Transverse colon (tissue), 4 donors: ENCODE measurements around the gene CASP4. TPM values are rescaled to one million over a fixed set of nuclear protein-coding genes. Genes with fewer than 3 reads are reported as not detected.
"Not testable (repeated sequence)": the region's sequence is repeated elsewhere in the genome, so short reads cannot be mapped to it uniquely, and the experiment has no call there.

Experiments used
- DNase-seq: peaks from one replicate; pipeline ENCODE4 v3.0.0-alpha.2; 2019
- H3K27ac ChIP-seq, 4 donors: fragments of 200-600 bp; sonication (generic); 2 replicates each; pipeline ENCODE4 v1.5.1; 2016 to 2018; ENCODE audit warnings: inconsistent platforms in 4 of 4
- H3K27me3 ChIP-seq: fragments of 200-600 bp; sonication (generic); 2 replicates; pipeline ENCODE4 v1.5.1; 2017; ENCODE audit warnings: inconsistent platforms
- H3K36me3 ChIP-seq, 4 donors: fragments of 200-600 bp; sonication (generic); 2 replicates each; pipeline ENCODE4 v1.5.1; 2017 to 2019; ENCODE audit warnings: inconsistent platforms in 4 of 4
- H3K4me1 ChIP-seq, 4 donors: fragments of 200-600 bp; sonication (generic); 2 replicates each; pipeline ENCODE4 v1.5.1; 2017 to 2020; ENCODE audit warnings: inconsistent platforms in 4 of 4
- H3K4me3 ChIP-seq, 4 donors: fragments of 200-600 bp; sonication (generic); 1 replicate in 1 of 4; 2 replicates in 3 of 4; pipeline versions ENCODE4 v1.5.1 to v1.6.1; 2017 to 2019; ENCODE audit warnings: inconsistent platforms in 4 of 4
- H3K9me3 ChIP-seq, 2 donors: fragments of 200-600 bp; sonication (generic); 2 replicates each; pipeline ENCODE4 v1.5.1; 2017 to 2019; ENCODE audit warnings: inconsistent platforms in 2 of 2
- EP300 ChIP-seq: sonication (generic); formaldehyde crosslinking; IDR thresholded peaks from one replicate; pipeline ENCODE4 v1.6.1; 2017; ENCODE audit warnings: antibody characterized with exemption, low read depth
- POLR2A ChIP-seq: fragments of 450-650 bp; IDR thresholded peaks from one replicate; pipeline ENCODE4 v1.6.1; 2016; ENCODE audit warnings: antibody characterized with exemption, mild to moderate bottlenecking, moderate library complexity
- POLR2AphosphoS5 ChIP-seq, 3 donors: sonication (generic); formaldehyde crosslinking; IDR thresholded peaks; one replicate each; pipeline ENCODE4 v1.6.1; 2016; ENCODE audit warnings: antibody characterized with exemption in 3 of 3
- WGBS, 2 donors: methylation state at CpG; one replicate each; pipeline ENCODE4 v1.1.5; 2018; ENCODE audit warnings: low coverage in 1 of 2; 5-methylcytosine and 5-hydroxymethylcytosine counted together
- in situ Hi-C, 4 donors: fragments of 200-750 bp; cut with MboI; loops; one replicate each; pipeline versions ENCODE4 v1.15.0 to v1.15.1; 2017; ENCODE audit warnings: low sequenced_read_pairs in 3 of 4, low pct_ligation_motif_present in 1 of 4, low pct_unique_long_range_greater_than_20kb in 1 of 4
- intact Hi-C: fragments of 100-400 bp; cut with DNase I; formaldehyde crosslinking; loops from one replicate; pipeline ENCODE4 v1.15.1; 2023; ENCODE audit warnings: low total_unique reads
- total RNA-seq, 4 donors: library from RNA; depleted of rRNA; stranded (reverse); fragments of >200 nt; gene quantifications; one replicate each; pipeline ENCODE4 v1.1.0, GENCODE V29; 2016
- TF ChIP-seq, protein P1 (sequence below), 5 experiments: fragments of 200-600 bp in 3 of 5; fragments of 450-650 bp in 2 of 5; sonication (generic) in 3 of 5; IDR thresholded peaks; 1 replicate in 2 of 5; 2 replicates in 3 of 5; pipeline ENCODE4 v1.5.1; 2016 to 2017; ENCODE audit warnings: antibody characterized with exemption in 5 of 5, inconsistent platforms in 3 of 5, mild to moderate bottlenecking in 2 of 5, moderate library complexity in 1 of 5

The CASP4 gene
- total RNA-seq, 4 donors from 2014 or later: 36.4 to 86.3 (median 49.8) TPM

GRCh38 chr11:104979839-104980238, 11.5 kb upstream of the CASP4 start:
- Histone ChIP-seq H3K4me1 (no peaks in the 10 kb centered on the region), H3K36me3 (no peaks in the 10 kb centered on the region), H3K4me3 (no peak overlapping the region), H3K9me3 (no peaks in the 10 kb centered on the region), H3K27ac (no peak overlapping the region), H3K27me3 (no peaks in the 10 kb centered on the region)
- intact Hi-C loops: no loop called here
- WGBS, 2 donors: 91% methylated on average over 1 of the region's 1 CpG; no CpG with 5 or more reads in 1 of the 2 donors
- in situ Hi-C loops: no loop called here
- no peak for DNase-seq
- TF ChIP-seq POLR2AphosphoS5 (IDR thresholded peaks at IDR 0.05) (no peak), POLR2A (no peak), EP300 (no peak)
- TF ChIP-seq, protein P1, sequence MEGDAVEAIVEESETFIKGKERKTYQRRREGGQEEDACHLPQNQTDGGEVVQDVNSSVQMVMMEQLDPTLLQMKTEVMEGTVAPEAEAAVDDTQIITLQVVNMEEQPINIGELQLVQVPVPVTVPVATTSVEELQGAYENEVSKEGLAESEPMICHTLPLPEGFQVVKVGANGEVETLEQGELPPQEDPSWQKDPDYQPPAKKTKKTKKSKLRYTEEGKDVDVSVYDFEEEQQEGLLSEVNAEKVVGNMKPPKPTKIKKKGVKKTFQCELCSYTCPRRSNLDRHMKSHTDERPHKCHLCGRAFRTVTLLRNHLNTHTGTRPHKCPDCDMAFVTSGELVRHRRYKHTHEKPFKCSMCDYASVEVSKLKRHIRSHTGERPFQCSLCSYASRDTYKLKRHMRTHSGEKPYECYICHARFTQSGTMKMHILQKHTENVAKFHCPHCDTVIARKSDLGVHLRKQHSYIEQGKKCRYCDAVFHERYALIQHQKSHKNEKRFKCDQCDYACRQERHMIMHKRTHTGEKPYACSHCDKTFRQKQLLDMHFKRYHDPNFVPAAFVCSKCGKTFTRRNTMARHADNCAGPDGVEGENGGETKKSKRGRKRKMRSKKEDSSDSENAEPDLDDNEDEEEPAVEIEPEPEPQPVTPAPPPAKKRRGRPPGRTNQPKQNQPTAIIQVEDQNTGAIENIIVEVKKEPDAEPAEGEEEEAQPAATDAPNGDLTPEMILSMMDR (IDR thresholded peaks at IDR 0.05): no peak

- intact Hi-C loops: no loop called here
- WGBS, 2 donors: 80 to 100% methylated on average over 2 of the region's 2 CpGs
- H3K36me3 ChIP-seq: no peaks in the 10 kb centered on the region
- no peak overlapping the region for H3K4me3 ChIP-seq
- in situ Hi-C loops: no loop called here
- TF ChIP-seq POLR2A: no peak
- no peaks in the 10 kb centered on the region for H3K27me3 ChIP-seq
- H3K4me1 ChIP-seq: peaks cover 4 to 8% (median 5%) of the 10 kb centered on the region in 4 donors
- no peak for DNase-seq
- peaks cover 0 to 7% of the 10 kb centered on the region in 2 donors for H3K9me3 ChIP-seq
- H3K27ac ChIP-seq: no peak overlapping the region
These were observed 5.2 kb upstream of the CASP4 start for GRCh38 chr11:104973616-104974015.

GRCh38 chr11:104972924-104973323, 4.5 kb upstream of the CASP4 start:
- WGBS, 2 donors: 98% methylated on average over 8 of the region's 8 CpGs
- in situ Hi-C loops, H3K27me3 ChIP-seq, H3K4me3 ChIP-seq, intact Hi-C loops, H3K9me3 ChIP-seq, DNase-seq, H3K27ac ChIP-seq, H3K36me3 ChIP-seq, H3K4me1 ChIP-seq: not testable (repeated sequence)

DNA sequence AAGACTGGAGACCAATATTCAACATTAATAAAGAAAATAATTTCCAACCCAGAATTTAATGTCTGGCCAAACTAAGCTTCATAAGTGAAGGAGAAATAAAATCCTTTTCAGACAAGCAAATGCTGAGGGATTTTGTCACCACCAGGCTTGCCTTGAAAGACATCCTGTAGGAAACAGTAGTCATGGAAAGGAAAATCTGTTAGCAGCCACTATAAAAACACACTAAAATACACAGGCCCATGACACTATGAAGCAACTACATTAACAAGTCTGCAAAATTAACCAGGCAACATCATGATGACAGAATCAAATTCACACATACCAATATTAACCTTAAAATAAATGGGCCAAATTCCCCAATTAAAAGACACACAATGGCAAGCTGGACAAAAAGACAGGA, 2.4 kb upstream of the CASP4 start:
- in situ Hi-C loops (no loop called here), intact Hi-C loops (no loop called here)
- no peaks in the 10 kb centered on the region for H3K27me3 ChIP-seq
- no peak overlapping the region for H3K27ac ChIP-seq
- H3K4me3 ChIP-seq: no peak overlapping the region
- H3K36me3 ChIP-seq: no peaks in the 10 kb centered on the region
- peaks cover 0 to 7% of the 10 kb centered on the region in 2 donors for H3K9me3 ChIP-seq
- peaks cover 15 to 25% (median 17%) of the 10 kb centered on the region in 4 donors for H3K4me1 ChIP-seq
- TF ChIP-seq EP300 (no peak), POLR2A (no peak), POLR2AphosphoS5 (IDR thresholded peaks at IDR 0.05) (no peak)
- TF ChIP-seq, protein P1 (IDR thresholded peaks at IDR 0.05): no peak
- DNase-seq: no peak

GRCh38 chr11:104968856-104969776, 742 bp upstream of the CASP4 start:
- Histone ChIP-seq H3K9me3 (peaks cover 0 to 5% of the 10 kb centered on the region in 2 donors), H3K27me3 (no peaks in the 10 kb centered on the region), H3K27ac (peak overlapping the region; percentile 84 to 94 (median 87)), H3K36me3 (peaks cover 0 to 5% (median 0%) of the 10 kb centered on the region in 4 donors), H3K4me3 (peak overlapping the region in 3 of 4 donors; percentile 32 to 62 (median 38)), H3K4me1 (peaks cover 15 to 29% (median 18%) of the 10 kb centered on the region in 4 donors)
- intact Hi-C loops (loop anchor here (5.0 kb wide), 1 partner anchor 1423 kb away; no protein-coding TSS in a partner anchor), in situ Hi-C loops (no loop called here)
- 0 to 70% methylated on average over 1 to 16 of the region's 16 CpGs for WGBS, 2 donors
- DNase-seq: peak; percentile 10
- TF ChIP-seq POLR2AphosphoS5 (IDR thresholded peaks at IDR 0.05) (no peak), POLR2A (no peak), EP300 (no peak)
- TF ChIP-seq, protein P1 (IDR thresholded peaks at IDR 0.05): no peak
